Suprapubic skin (tissue), 4 donors: ENCODE data around the gene TIMP1.

ENCODE experiments used
- EP300 ChIP-seq: sonication (generic); formaldehyde crosslinking; IDR thresholded peaks from one replicate; pipeline ENCODE4 v1.6.1; 2017; ENCODE audit warnings: antibody characterized with exemption
- POLR2A ChIP-seq, 2 donors: fragments of 450-650 bp; IDR thresholded peaks; one replicate each; pipeline ENCODE4 v1.6.1; 2017; ENCODE audit warnings: antibody characterized with exemption in 2 of 2, mild to moderate bottlenecking in 2 of 2, moderate library complexity in 2 of 2
- POLR2AphosphoS5 ChIP-seq, 3 donors: sonication (generic); formaldehyde crosslinking; IDR thresholded peaks; one replicate each; pipeline ENCODE4 v1.6.1; 2017; ENCODE audit warnings: antibody characterized with exemption in 3 of 3
- TF ChIP-seq, protein P1 (sequence below), 2 donors: fragments of 200-600 bp in 1 of 2; fragments of 450-650 bp in 1 of 2; sonication (generic) in 1 of 2; IDR thresholded peaks; one replicate each; pipeline ENCODE4 v1.5.1; 2016 to 2019; ENCODE audit warnings: antibody characterized with exemption in 2 of 2, mild to moderate bottlenecking in 1 of 2, moderate library complexity in 1 of 2

DNA sequence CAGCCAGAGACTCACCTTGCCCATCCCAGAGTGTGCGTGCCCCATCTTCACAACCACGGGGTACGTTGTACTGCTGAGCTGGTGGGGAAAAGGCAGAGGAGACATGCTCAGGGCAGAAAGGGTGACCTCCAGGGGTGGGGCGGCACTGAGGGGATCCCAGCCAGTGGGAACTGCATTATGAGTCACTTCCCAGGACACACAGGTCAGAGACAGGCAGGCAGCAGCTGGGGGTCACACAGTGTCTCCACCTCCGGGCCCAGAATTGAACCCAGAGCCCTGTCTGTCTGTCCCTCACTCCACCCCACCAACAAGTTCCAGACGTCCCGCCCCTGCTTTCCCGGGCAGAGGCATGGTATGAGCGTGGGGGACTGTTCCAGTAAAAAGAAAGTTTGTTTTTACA is 4.8 kb upstream of the TIMP1 start:
- no peak for TF ChIP-seq POLR2AphosphoS5 (IDR thresholded peaks at IDR 0.05)
- TF ChIP-seq, protein P1, sequence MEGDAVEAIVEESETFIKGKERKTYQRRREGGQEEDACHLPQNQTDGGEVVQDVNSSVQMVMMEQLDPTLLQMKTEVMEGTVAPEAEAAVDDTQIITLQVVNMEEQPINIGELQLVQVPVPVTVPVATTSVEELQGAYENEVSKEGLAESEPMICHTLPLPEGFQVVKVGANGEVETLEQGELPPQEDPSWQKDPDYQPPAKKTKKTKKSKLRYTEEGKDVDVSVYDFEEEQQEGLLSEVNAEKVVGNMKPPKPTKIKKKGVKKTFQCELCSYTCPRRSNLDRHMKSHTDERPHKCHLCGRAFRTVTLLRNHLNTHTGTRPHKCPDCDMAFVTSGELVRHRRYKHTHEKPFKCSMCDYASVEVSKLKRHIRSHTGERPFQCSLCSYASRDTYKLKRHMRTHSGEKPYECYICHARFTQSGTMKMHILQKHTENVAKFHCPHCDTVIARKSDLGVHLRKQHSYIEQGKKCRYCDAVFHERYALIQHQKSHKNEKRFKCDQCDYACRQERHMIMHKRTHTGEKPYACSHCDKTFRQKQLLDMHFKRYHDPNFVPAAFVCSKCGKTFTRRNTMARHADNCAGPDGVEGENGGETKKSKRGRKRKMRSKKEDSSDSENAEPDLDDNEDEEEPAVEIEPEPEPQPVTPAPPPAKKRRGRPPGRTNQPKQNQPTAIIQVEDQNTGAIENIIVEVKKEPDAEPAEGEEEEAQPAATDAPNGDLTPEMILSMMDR (IDR thresholded peaks at IDR 0.05): no peak
- TF ChIP-seq POLR2A (IDR thresholded peaks at IDR 0.05): no peak
- TF ChIP-seq EP300: no peak
